GM12878 (cell line): ENCODE measurements around the gene RUFY3. TPM values are rescaled to one million over a fixed set of nuclear protein-coding genes. Genes with fewer than 3 reads are reported as not detected.
A peak's percentile ranks its signal among the peaks of the same experiment; 100 is the strongest.

Experiments
- ATAC-seq: fragments of 200-7000 bp; cut with Tn5 transposase; 3 replicates; pipeline ENCODE4 v1.9.1; 2020; ENCODE audit warnings: mild to moderate bottlenecking, moderate library complexity
- BruUV-seq: library from RNA; stranded (reverse); fragments of 400-500 nt; replicated peaks from 2 replicates; lab custom pipeline; 2021; lab: Mats Ljungman, UMichigan
- CTCF ChIA-PET: fragments of 300-600 bp; sonication (Branson Sonifier 250); formaldehyde crosslinking; extraction: SDS; loops from one replicate; lab custom pipeline; 2021; ENCODE audit warnings: inconsistent platforms; lab: Yijun Ruan, JAX
- POLR2A ChIA-PET: fragments of 350-600 bp; formaldehyde crosslinking; extraction: SDS; loops from one replicate; lab custom pipeline; 2021; ENCODE audit warnings: inconsistent platforms; lab: Charles Lee
- RAD21 ChIA-PET: fragments of 300-600 bp; sonication (Branson Sonifier 250); formaldehyde crosslinking; loops from one replicate; lab custom pipeline; 2023; ENCODE audit warnings: antibody characterized with exemption; ENCODE audit not compliant: unreplicated experiment; lab: Charles Lee
- SMC1A ChIA-PET: fragments of 300-600 bp; sonication (Branson Sonifier 250); formaldehyde crosslinking; loops from one replicate; lab custom pipeline; 2023; ENCODE audit not compliant: unreplicated experiment, uncharacterized antibody; lab: Charles Lee
- DNase-seq: peaks from one replicate; pipeline ENCODE4 v3.0.0-alpha.2; 2011; ENCODE audit warnings: low read depth, low spot score
- FAIRE-seq: peaks from 3 replicates; lab custom pipeline; 2011; peaks lifted over from hg19 to GRCh38; lab: Jason Lieb, UNC
- H2AFZ ChIP-seq: 2 replicates; pipeline ENCODE4 v1.6.0; 2011; ENCODE audit warnings: low read depth, low read length, control low read depth; ENCODE audit not compliant: control insufficient read depth
- H3K27ac ChIP-seq: 2 replicates; pipeline ENCODE4 v1.5.1; 2011; ENCODE audit warnings: control low read depth; ENCODE audit not compliant: control insufficient read depth, insufficient read depth
- H3K27me3 ChIP-seq, 2 experiments: replicated peaks in 1 of 2; 2 replicates each; pipeline versions ENCODE4 v1.6.0 to v1.6.1; 2011; ENCODE audit warnings: low read length in 1 of 2; ENCODE audit not compliant: control insufficient read depth in 2 of 2, insufficient read depth in 2 of 2
- H3K36me3 ChIP-seq, 2 experiments: 2 replicates each; pipeline ENCODE4 v1.5.1; 2011; ENCODE audit warnings: low read length in 1 of 2; ENCODE audit not compliant: control insufficient read depth in 2 of 2, insufficient read depth in 2 of 2
- H3K4me1 ChIP-seq: 2 replicates; pipeline ENCODE4 v1.6.1; 2011; ENCODE audit warnings: mild to moderate bottlenecking, low read length, moderate library complexity, mixed read lengths; ENCODE audit not compliant: control insufficient read depth, insufficient read depth
- H3K4me2 ChIP-seq: 2 replicates; pipeline ENCODE4 v1.6.0; 2011; ENCODE audit warnings: control low read depth; ENCODE audit not compliant: control insufficient read depth, insufficient read depth
- H3K4me3 ChIP-seq: fragments of 200-600 bp; sonication (generic); 2 replicates; pipeline ENCODE4 v1.5.1; 2016
- H3K79me2 ChIP-seq: 2 replicates; pipeline ENCODE4 v1.6.0; 2011; ENCODE audit warnings: low read length; ENCODE audit not compliant: control insufficient read depth, insufficient read depth
- H3K9ac ChIP-seq: 2 replicates; pipeline ENCODE4 v1.8.0; 2011; ENCODE audit warnings: low read length, control low read depth, mixed read lengths; ENCODE audit not compliant: control insufficient read depth, insufficient read depth
- H3K9me3 ChIP-seq: replicated peaks from 3 replicates; pipeline ENCODE4 v1.5.1; 2011; ENCODE audit warnings: mild to moderate bottlenecking, low read length; ENCODE audit not compliant: control insufficient read depth, insufficient read depth
- H4K20me1 ChIP-seq: 2 replicates; pipeline ENCODE4 v1.6.0; 2011; ENCODE audit not compliant: control insufficient read depth, insufficient read depth
- ATF3 ChIP-seq: IDR thresholded peaks from 2 replicates; pipeline ENCODE4 v1.6.1; 2011; ENCODE audit warnings: low read depth, mild to moderate bottlenecking, low read length, moderate library complexity, borderline replicate concordance; ENCODE audit errors: extremely low read depth
- CBX5 ChIP-seq: sonication (generic); IDR thresholded peaks from 2 replicates; pipeline ENCODE4 v1.6.1; 2016; ENCODE audit warnings: low read depth, moderate library complexity, mild to moderate bottlenecking, inconsistent platforms
- E2F4 ChIP-seq: IDR thresholded peaks from 2 replicates; pipeline ENCODE4 v1.6.1; 2012; ENCODE audit warnings: low read depth, low read length, improper control_type of control experiment
- EED ChIP-seq: sonication (generic); IDR thresholded peaks from 2 replicates; pipeline ENCODE4 v1.6.1; 2016; ENCODE audit warnings: antibody characterized with exemption, low read depth
- FOXM1 ChIP-seq: IDR thresholded peaks from 2 replicates; pipeline ENCODE4 v1.6.1; 2012; ENCODE audit warnings: low read depth, mild to moderate bottlenecking, inconsistent platforms, low read length, moderate library complexity
- MTA2 ChIP-seq: fragments of 450-650 bp; IDR thresholded peaks from 2 replicates; pipeline ENCODE4 v1.6.1; 2016; ENCODE audit warnings: low read depth, mild to moderate bottlenecking, moderate library complexity
- MYC ChIP-seq: IDR thresholded peaks from 2 replicates; pipeline ENCODE4 v1.6.1; 2011; ENCODE audit warnings: mild to moderate bottlenecking, low read length, moderate library complexity, inconsistent platforms; ENCODE audit not compliant: insufficient read depth, insufficient replicate concordance, insufficient read length, severe bottlenecking
- PRDM15 ChIP-seq: fragments of 450-650 bp; formaldehyde crosslinking; IDR thresholded peaks from 2 replicates; pipeline ENCODE4 v1.4.0; 2020; ENCODE audit warnings: mild to moderate bottlenecking, moderate library complexity
- RAD21 ChIP-seq: IDR thresholded peaks from 2 replicates; pipeline ENCODE4 v1.6.1; 2011; ENCODE audit warnings: mild to moderate bottlenecking, low read depth, low read length, moderate library complexity; ENCODE audit not compliant: insufficient read depth
- RFX5 ChIP-seq: IDR thresholded peaks from 2 replicates; pipeline ENCODE4 v1.6.1; 2011; ENCODE audit warnings: low read depth, low read length, improper control_type of control experiment
- SIX5 ChIP-seq: IDR thresholded peaks from 2 replicates; pipeline ENCODE4 v1.6.1; 2011; ENCODE audit warnings: mild to moderate bottlenecking, low read depth, low read length, moderate library complexity; ENCODE audit not compliant: severe bottlenecking
- SUPT20H ChIP-seq: IDR thresholded peaks from 2 replicates; pipeline ENCODE4 v1.6.1; 2011; ENCODE audit warnings: low read depth, mild to moderate bottlenecking, low read length, moderate library complexity, borderline replicate concordance; ENCODE audit not compliant: control insufficient read depth
- TBL1XR1 ChIP-seq: IDR thresholded peaks from 2 replicates; pipeline ENCODE4 v1.6.1; 2012; ENCODE audit warnings: low read depth, low read length, improper control_type of control experiment
- YY1 ChIP-seq: IDR thresholded peaks from 2 replicates; pipeline ENCODE4 v1.6.1; 2011; ENCODE audit warnings: low read depth, mild to moderate bottlenecking, low read length
- ZNF207 ChIP-seq: fragments of 450-650 bp; IDR thresholded peaks from 2 replicates; pipeline ENCODE4 v1.6.1; 2014; ENCODE audit warnings: antibody characterized with exemption, mild to moderate bottlenecking, borderline replicate concordance
- ZNF217 ChIP-seq: fragments of 450-650 bp; IDR thresholded peaks from 2 replicates; pipeline ENCODE4 v1.6.1; 2017; ENCODE audit warnings: antibody characterized with exemption, mild to moderate bottlenecking
- ZNF274 ChIP-seq: IDR thresholded peaks from one replicate; pipeline ENCODE4 v1.8.0; 2011; ENCODE audit not compliant: insufficient read length, insufficient read depth
- WGBS: methylation state at CpG from one replicate; pipeline ENCODE4 v1.1.6; 2016; ENCODE audit warnings: low lambda C conversion rate; ENCODE audit not compliant: insufficient replicate concordance, insufficient coverage; ENCODE audit errors: missing lambda C conversion rate; 5-methylcytosine and 5-hydroxymethylcytosine counted together
- in situ Hi-C: fragments of 300-500 bp; cut with MboI; formaldehyde crosslinking; loops from 9 replicates; pipeline ENCODE4 v1.14.3; 2018; ENCODE audit warnings: mixed read lengths
- intact Hi-C: fragments of 100-400 bp; cut with micrococcal nuclease; formaldehyde crosslinking; loops from one replicate; pipeline ENCODE4 v1.14.2; 2022; ENCODE audit not compliant: unreplicated experiment
- polyA plus RNA-seq, 11 experiments: library from polyadenylated mRNA; depleted of rRNA in 4 of 11; unstranded in 6 of 11; stranded (reverse) in 5 of 11; fragments of >200 nt; fragmentation: Nextera tagmentation in 4 of 11; fragmentation: Illumina TruSeq in 1 of 11; extraction: Ambion mirVana in 4 of 11; extraction: Trizol in 1 of 11; gene quantifications; 1 replicate in 1 of 11; 2 replicates in 10 of 11; pipeline versions ENCODE4 v1.2.1 to v1.2.3, GENCODE V29; 2011 to 2016; ENCODE audit warnings: inconsistent platforms in 2 of 11, missing spikeins in 2 of 11, low read depth in 1 of 11
- total RNA-seq, 4 experiments: library from RNA; depleted of rRNA in 3 of 4; stranded (reverse); fragments of >200 nt in 3 of 4; fragmentation: Illumina TruSeq in 1 of 4; extraction: Trizol in 1 of 4; gene quantifications; 2 replicates each; pipeline versions ENCODE4 v1.2.1 to v1.2.3, GENCODE V29; 2013 to 2021
- TF ChIP-seq, protein P1 (sequence below): fragments of 450-650 bp; IDR thresholded peaks from 2 replicates; pipeline ENCODE4 v1.6.1; 2016; ENCODE audit warnings: mild to moderate bottlenecking

RUFY3 gene
- total and polyA plus RNA-seq, 10 of the 15 experiments (the other 5 are each of a cell fraction or from before 2014, with no cell fraction given), result 5.1 to 28.3 (median 13.1) TPM

GRCh38 chr4:70754470-70754869 lies 32.7 kb downstream of the RUFY3 start:
- peak overlapping the region; percentile 59; the same call in 1 of the 2 replicates for H3K4me3 ChIP-seq
- H3K9me3 ChIP-seq, result no peaks in the 10 kb centered on the region; the same call in 2 of the 3 replicates
- POLR2A ChIA-PET, result interaction anchor here (0.7 to 3.7 kb wide), 9 partner anchors 12 to 243 kb away, joined by 3 to 24 read pairs (median 3); no protein-coding TSS in a partner anchor
- no peaks in the 10 kb centered on the region for H4K20me1 ChIP-seq
- WGBS, result 0% methylated on average over 1 of the region's 1 CpG
- FAIRE-seq (no peak), DNase-seq (no peak), ATAC-seq (peak; percentile 82)
- CTCF ChIA-PET, result interaction anchor here (1.2 to 5.9 kb wide), 6 partner anchors 9 to 65 kb away, joined by 4 to 55 read pairs (median 8); partner anchors contain the start of gene UTP3
- H3K79me2 ChIP-seq, result no peaks in the 10 kb centered on the region
- in situ Hi-C loops (no loop called here), intact Hi-C loops (loop anchor here (2.0 kb wide), 1 partner anchor 18 kb away; no protein-coding TSS in a partner anchor)
- SMC1A ChIA-PET, result interaction anchor here (1.0 to 14.0 kb wide), 21 partner anchors 9 to 255 kb away, joined by 3 to 204 read pairs (median 4); partner anchors contain the start of genes MOB1B and UTP3
- peak overlapping the region; percentile 57; the same call in 1 of the 2 replicates for H3K9ac ChIP-seq
- no peak overlapping the region for H2AFZ ChIP-seq
- H3K4me1 ChIP-seq, result peaks cover 36% of the 10 kb centered on the region
- RAD21 ChIA-PET, result interaction anchor here (0.8 to 7.5 kb wide), 7 partner anchors 17 to 243 kb away, joined by 3 to 86 read pairs (median 9); partner anchors contain the start of gene UTP3
- H3K4me2 ChIP-seq, result peak overlapping the region; percentile 36
- H3K36me3 ChIP-seq, result no peaks in the 10 kb centered on the region
- peak overlapping the region; percentile 79 for H3K27ac ChIP-seq
- BruUV-seq, result no TSS peak
- no peaks in the 10 kb centered on the region for H3K27me3 ChIP-seq
- no peak for TF ChIP-seq RAD21
- TF ChIP-seq ZNF207, result no peak
- TF ChIP-seq RFX5, result no peak
- TF ChIP-seq CBX5, result peak; percentile 10; the same call in 1 of the 2 replicates
- TF ChIP-seq YY1, result no peak
- peak; percentile 98 for TF ChIP-seq MTA2
- no peak for TF ChIP-seq SIX5
- TF ChIP-seq FOXM1, result peak; percentile 42; the same call in 1 of the 2 replicates
- TF ChIP-seq ZNF274, result no peak
- no peak for TF ChIP-seq MYC
- TF ChIP-seq EED, result no peak
- no peak for TF ChIP-seq ATF3
- no peak for TF ChIP-seq TBL1XR1
- TF ChIP-seq, protein P1, sequence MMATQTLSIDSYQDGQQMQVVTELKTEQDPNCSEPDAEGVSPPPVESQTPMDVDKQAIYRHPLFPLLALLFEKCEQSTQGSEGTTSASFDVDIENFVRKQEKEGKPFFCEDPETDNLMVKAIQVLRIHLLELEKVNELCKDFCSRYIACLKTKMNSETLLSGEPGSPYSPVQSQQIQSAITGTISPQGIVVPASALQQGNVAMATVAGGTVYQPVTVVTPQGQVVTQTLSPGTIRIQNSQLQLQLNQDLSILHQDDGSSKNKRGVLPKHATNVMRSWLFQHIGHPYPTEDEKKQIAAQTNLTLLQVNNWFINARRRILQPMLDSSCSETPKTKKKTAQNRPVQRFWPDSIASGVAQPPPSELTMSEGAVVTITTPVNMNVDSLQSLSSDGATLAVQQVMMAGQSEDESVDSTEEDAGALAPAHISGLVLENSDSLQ, result no peak
- TF ChIP-seq ZNF217, result no peak
- no peak for TF ChIP-seq PRDM15
- no peak for TF ChIP-seq E2F4
- no peak for TF ChIP-seq SUPT20H
